Measurements from ENCODE around the gene UBE2J1. TPM values are rescaled to one million over a fixed set of nuclear protein-coding genes. Genes with fewer than 3 reads are reported as not detected.

Gene UBE2J1
- total RNA-seq, 1 donor from 2014 or later: 31.5 TPM

- no peak overlapping the region for H3K27ac Mint-ChIP-seq (ENCODE audit: unreplicated experiment)
These were observed 34.5 kb upstream of the UBE2J1 start for GRCh38 chr6:89386917-89387491.

GRCh38 chr6:89385846-89386245, 33.3 kb upstream of the UBE2J1 start:
- Mint-ChIP-seq H3K27me3 (ENCODE audit: unreplicated experiment) (peaks cover 2% of the 10 kb centered on the region), H3K4me3 (ENCODE audit: unreplicated experiment) (peak overlapping the region; percentile 72), H3K4me1 (ENCODE audit: low read depth, unreplicated experiment) (peaks cover 12% of the 10 kb centered on the region), H3K27ac (ENCODE audit: unreplicated experiment) (peak overlapping the region; percentile 97), H3K36me3 (ENCODE audit: unreplicated experiment) (no peaks in the 10 kb centered on the region), H3K9me3 (ENCODE audit: unreplicated experiment) (peaks cover 4% of the 10 kb centered on the region)
- no peak for TF ChIP-seq CTCF (IDR thresholded peaks at IDR 0.05; ENCODE audit: partially characterized antibody, unreplicated experiment)
- DNase-seq: no peak

More at GRCh38 chr6:89386917-89387491, 34.5 kb upstream of the UBE2J1 start:
- no peak for DNase-seq
- Mint-ChIP-seq H3K4me3 (ENCODE audit: unreplicated experiment) (no peak overlapping the region), H3K27me3 (ENCODE audit: unreplicated experiment) (peaks cover 2% of the 10 kb centered on the region), H3K4me1 (ENCODE audit: low read depth, unreplicated experiment) (peaks cover 12% of the 10 kb centered on the region), H3K36me3 (ENCODE audit: unreplicated experiment) (no peaks in the 10 kb centered on the region), H3K9me3 (ENCODE audit: unreplicated experiment) (peaks cover 4% of the 10 kb centered on the region)
- no peak for TF ChIP-seq CTCF (IDR thresholded peaks at IDR 0.05; ENCODE audit: partially characterized antibody, unreplicated experiment)

DNA sequence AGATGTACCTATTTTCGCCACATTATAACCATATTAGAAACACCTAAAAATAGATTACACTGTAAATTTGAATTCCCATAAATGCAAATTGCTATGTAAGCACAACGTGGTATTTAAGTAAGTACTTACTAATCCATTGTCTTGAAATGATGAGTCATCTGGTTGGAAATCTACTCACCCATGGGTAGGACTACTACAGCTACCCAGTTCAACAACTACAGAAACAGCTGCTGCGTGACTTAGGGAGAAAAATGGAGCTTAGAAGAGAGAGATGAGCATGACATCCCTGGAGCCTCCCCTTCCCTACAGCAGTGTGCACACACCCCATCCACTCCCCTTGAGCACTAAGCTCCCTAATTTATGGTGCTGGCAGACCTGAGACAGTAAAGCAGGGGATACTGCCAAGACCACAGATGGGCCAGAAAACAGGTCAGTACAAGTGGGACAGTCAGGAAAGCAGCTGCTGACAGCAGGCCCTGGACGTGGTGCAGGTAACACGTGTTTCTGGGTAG, 32.7 kb upstream of the UBE2J1 start:
- TF ChIP-seq CTCF (IDR thresholded peaks at IDR 0.05; ENCODE audit: partially characterized antibody, unreplicated experiment): no peak
- Mint-ChIP-seq H3K27me3 (ENCODE audit: unreplicated experiment) (peaks cover 2% of the 10 kb centered on the region), H3K36me3 (ENCODE audit: unreplicated experiment) (no peaks in the 10 kb centered on the region), H3K4me3 (ENCODE audit: unreplicated experiment) (peak overlapping the region; percentile 72), H3K9me3 (ENCODE audit: unreplicated experiment) (peaks cover 4% of the 10 kb centered on the region), H3K27ac (ENCODE audit: unreplicated experiment) (peak overlapping the region; percentile 97), H3K4me1 (ENCODE audit: low read depth, unreplicated experiment) (peaks cover 14% of the 10 kb centered on the region)
- peak; percentile 40 for DNase-seq

GRCh38 chr6:89381031-89381430, 28.5 kb upstream of the UBE2J1 start:
- H3K9me3 Mint-ChIP-seq (ENCODE audit: unreplicated experiment): peaks cover 4% of the 10 kb centered on the region
- TF ChIP-seq CTCF (IDR thresholded peaks at IDR 0.05; ENCODE audit: partially characterized antibody, unreplicated experiment): no peak
- H3K4me1 Mint-ChIP-seq (ENCODE audit: low read depth, unreplicated experiment): peaks cover 14% of the 10 kb centered on the region

GRCh38 chr6:89379281-89379680, 26.8 kb upstream of the UBE2J1 start:
- no peaks in the 10 kb centered on the region for H3K27me3 Mint-ChIP-seq (ENCODE audit: unreplicated experiment)
- H3K4me3 Mint-ChIP-seq (ENCODE audit: unreplicated experiment): no peak overlapping the region
- no peaks in the 10 kb centered on the region for H3K36me3 Mint-ChIP-seq (ENCODE audit: unreplicated experiment)
- H3K27ac Mint-ChIP-seq (ENCODE audit: unreplicated experiment): peak overlapping the region; percentile 63
- no peak for TF ChIP-seq CTCF (IDR thresholded peaks at IDR 0.05; ENCODE audit: partially characterized antibody, unreplicated experiment)
- peaks cover 18% of the 10 kb centered on the region for H3K4me1 Mint-ChIP-seq (ENCODE audit: low read depth, unreplicated experiment)
- no peaks in the 10 kb centered on the region for H3K9me3 Mint-ChIP-seq (ENCODE audit: unreplicated experiment)
- no peak for DNase-seq

More at GRCh38 chr6:89381031-89381430, 28.5 kb upstream of the UBE2J1 start:
- Mint-ChIP-seq H3K4me3 (ENCODE audit: unreplicated experiment) (no peak overlapping the region), H3K36me3 (ENCODE audit: unreplicated experiment) (no peaks in the 10 kb centered on the region), H3K27me3 (ENCODE audit: unreplicated experiment) (peaks cover 2% of the 10 kb centered on the region), H3K27ac (ENCODE audit: unreplicated experiment) (no peak overlapping the region)
- no peak for DNase-seq
